Nucleus accumbens (tissue), 56 donors: ENCODE measurements around the gene PINLYP.
"Not testable (repeated sequence)": the region's sequence is repeated elsewhere in the genome, so short reads cannot be mapped to it uniquely, and the experiment has no call there.

Experiments used
- DNase-seq, 56 donors: peaks; one replicate each; lab custom pipeline; 2025; lab: John Stamatoyannopoulos, UW

PINLYP gene

DNA sequence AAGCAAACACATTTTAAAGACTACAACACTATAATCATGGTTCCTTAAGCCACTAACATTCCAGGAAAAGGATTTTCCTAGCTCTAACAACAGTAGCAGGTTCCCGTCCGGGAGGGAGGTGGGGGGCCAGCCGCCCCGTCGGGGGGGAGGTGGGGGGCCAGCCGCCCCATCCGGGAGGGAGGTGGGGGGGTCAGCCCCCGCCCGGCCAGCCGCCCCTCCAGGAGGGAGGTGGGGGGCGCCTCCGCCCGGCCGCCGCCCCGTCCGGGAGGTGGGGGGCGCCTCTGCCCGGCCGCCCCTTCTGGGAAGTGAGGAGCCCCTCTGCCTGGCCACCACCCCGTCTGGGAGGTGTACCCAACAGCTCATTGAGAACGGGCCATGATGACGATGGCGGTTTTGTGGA lies 27.7 kb upstream of the PINLYP start:
- not testable (repeated sequence) for DNase-seq

GRCh38 chr19:43548706-43549105 lies 26.9 kb upstream of the PINLYP start:
- no peak for DNase-seq

GRCh38 chr19:43551399-43552197 lies 24.0 kb upstream of the PINLYP start:
- DNase-seq = no peak

DNA sequence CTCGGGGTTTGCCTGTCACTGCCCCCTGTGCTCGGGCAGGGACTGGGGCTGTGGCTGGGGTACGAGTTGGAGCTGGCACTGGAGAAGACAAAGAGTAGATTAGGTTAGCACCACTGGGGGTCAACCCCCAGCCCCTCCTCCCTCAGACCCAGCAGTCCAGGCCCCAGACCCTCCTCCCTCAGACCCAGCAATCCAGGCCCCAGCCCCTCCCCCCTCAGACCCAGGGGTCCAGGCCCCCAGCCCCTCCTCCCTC lies 23.5 kb upstream of the PINLYP start:
- DNase-seq = no peak

GRCh38 chr19:43552616-43553015 lies 23.0 kb upstream of the PINLYP start:
- DNase-seq = no peak

DNA sequence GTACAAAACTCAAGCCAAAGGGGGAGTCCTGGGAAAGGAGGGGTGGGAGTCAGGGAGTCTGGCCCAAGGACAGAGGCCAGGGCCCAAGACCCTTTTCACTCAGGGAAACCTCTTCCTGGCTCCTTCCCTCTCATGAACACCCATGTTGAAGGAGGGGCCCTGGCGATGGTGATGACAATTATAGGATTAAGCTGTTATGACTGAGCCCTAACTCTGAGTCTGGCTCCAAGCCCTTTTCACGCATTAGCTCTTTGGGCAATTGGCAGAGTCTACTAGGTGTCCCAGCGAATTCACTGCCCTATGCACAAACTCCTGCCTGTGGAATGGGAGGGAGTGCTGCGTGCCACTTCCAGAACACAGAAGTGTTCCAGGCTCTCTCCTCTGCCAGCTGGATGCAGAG lies 21.9 kb upstream of the PINLYP start:
- no peak for DNase-seq

DNA sequence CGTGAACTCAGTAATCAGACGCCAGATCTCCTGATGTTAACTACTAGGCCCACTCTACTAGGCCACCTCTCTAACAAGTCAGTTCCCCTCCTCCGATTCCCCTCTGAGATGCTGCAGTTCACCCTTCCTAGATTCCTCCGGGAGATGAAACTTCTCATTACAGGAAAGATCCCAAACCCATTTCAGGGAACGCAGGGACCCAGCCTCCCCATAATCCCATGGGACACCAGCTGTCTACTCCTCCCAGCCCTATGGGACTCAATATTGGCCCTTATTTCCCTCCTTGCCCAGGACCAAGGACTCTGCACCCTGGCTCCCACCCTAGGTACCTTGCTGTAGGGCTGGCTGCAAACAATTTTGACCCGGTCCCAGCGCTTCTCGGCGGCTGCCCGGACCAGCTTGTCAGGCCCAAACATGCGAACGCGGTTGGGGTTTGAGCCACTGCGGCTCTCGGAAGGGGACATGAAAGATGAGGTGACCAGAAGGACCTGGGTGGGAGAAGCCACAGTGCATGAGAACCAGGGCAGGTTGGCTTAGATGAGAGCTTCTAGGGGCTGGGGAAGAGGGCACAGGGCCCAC lies 21.2 kb upstream of the PINLYP start:
- no peak for DNase-seq

DNA sequence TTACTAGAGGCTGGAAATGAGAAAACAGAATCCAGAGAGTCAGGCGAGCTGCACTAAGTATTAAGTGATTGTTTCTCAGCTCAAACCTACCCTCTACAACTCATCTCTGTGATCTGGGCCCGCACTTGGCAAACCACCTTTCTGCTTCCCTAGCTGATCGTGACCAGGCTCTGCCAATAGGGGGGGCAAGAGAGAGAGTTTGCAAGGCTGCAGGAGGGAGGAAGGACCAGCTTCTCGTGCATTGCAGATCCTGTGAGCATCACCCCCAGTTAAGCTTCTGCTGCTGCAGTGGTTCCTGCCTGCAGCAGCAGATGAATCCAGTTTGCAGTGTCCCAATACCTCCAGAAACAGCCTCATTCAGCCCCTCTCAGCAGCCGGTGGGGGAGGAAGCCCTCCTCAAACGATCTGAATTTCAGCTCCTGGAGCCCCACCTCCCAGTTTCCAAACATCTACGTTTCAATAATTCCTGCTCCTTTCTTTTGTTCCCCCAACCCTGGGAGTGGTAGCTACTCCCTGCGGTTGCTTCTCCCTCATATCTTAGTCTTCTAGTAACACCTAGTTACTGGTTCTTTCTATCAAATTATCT lies 20.3 kb upstream of the PINLYP start:
- peak in 50 of 56 donors; percentile 14 to 90 (median 59) for DNase-seq

GRCh38 chr19:43560687-43561086 lies 14.9 kb upstream of the PINLYP start:
- no peak for DNase-seq

- no peak for DNase-seq
Measured at GRCh38 chr19:43561139-43561970, 14.2 kb upstream of the PINLYP start.

DNA sequence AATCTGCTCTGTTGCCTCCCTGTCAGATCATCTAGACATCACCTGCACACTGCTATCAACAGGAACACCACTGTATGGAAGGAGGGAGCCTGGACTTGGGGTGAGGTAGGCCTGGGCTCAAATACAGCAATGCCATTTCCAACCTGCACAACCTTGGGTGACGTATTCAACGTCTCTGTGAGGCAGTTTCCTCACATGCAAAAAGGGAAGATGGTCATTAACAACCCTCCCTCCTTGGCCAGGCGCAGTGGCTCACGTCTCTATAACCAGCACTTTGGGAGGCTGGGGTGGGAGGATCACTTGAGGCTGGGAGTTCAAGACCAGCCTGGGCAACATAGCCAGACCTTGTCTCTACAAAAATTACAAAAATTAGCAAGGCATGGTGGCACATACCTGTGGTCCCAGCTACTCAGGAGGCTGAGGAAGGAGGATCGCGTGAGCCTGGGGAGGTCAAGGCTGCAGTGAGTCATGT lies 13.3 kb upstream of the PINLYP start:
- no peak for DNase-seq

DNA sequence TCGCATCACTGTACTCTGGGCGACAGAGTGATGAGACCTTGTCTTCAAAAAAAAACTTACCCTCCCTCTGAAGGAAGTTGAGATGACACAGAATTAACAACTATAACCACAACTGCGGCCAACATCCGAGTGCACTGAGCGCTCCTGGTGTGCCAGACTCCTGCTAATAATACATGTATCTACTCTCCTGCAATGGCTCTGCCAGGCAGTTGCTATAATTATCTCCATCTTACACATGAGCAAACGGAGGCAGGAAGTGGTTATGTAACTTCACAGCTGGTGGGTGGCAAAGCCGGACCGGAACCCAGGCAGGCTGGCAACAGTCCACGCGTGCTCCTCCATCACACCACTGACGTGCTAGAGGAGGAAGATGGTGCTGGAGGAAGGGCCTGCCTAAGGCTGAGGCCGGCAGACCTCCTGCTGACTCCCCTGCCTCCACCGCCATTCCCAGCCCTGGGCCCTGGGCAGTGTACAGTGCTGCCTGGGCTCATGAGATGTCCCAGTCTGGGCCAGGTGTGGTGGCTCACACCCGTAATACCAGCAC lies 12.8 kb upstream of the PINLYP start:
- DNase-seq = peak in 52 of 56 donors; percentile 9 to 75 (median 38)

DNA sequence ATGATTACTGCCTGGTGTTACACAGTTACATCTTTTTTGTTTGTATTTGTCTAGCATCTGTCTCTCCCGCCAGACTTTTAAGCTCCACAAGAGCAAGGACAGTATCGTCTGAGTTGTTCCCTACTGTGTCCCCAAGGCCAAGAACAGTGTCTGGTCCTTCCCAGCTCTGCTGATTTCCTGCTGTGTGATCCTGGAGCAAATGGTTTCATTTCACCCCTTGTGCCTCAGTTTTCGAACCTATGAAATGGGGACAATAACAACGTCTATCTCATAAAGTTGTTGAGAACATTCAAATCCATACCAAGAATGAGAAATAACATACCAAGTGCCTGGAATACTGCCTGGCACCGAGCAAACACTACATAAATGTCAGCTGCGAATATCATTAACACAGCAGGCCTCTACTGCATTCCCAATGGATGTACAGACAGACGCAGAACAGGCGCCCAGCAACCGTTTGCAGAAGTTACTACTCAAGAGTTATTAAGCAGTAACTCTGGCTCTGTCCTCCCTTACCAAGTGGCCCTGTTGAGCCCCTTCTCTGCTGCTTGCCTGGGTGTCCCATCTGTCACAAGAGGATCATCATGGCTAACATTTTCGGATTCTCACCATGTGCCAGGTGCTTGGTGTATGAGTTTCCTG lies 11.7 kb upstream of the PINLYP start:
- DNase-seq = no peak

GRCh38 chr19:43564800-43565199 lies 10.8 kb upstream of the PINLYP start:
- DNase-seq = no peak

- no peak for DNase-seq
Measured at GRCh38 chr19:43569657-43570056, 5.9 kb upstream of the PINLYP start.

GRCh38 chr19:43570174-43570791 lies 5.3 kb upstream of the PINLYP start:
- no peak for DNase-seq

DNA sequence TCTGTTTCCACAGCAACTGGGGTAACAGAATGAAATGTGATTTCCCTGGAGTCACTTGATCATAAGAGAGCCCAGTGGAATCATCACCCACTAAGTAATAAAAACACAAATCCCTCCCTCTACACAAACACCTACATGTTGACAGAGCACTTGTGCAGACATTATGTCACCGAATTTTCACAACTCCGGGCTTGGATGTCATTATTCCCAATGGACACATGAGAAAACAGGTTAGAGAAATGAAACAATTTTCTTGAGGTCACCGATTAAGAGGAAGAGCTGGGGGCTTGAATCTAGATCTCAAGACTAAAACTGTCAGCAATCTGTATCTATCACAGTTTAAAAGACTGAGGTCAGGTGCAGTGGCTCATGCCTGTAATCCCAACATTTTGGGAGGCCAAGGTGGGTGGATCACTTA lies 3.4 kb upstream of the PINLYP start:
- no peak for DNase-seq

DNA sequence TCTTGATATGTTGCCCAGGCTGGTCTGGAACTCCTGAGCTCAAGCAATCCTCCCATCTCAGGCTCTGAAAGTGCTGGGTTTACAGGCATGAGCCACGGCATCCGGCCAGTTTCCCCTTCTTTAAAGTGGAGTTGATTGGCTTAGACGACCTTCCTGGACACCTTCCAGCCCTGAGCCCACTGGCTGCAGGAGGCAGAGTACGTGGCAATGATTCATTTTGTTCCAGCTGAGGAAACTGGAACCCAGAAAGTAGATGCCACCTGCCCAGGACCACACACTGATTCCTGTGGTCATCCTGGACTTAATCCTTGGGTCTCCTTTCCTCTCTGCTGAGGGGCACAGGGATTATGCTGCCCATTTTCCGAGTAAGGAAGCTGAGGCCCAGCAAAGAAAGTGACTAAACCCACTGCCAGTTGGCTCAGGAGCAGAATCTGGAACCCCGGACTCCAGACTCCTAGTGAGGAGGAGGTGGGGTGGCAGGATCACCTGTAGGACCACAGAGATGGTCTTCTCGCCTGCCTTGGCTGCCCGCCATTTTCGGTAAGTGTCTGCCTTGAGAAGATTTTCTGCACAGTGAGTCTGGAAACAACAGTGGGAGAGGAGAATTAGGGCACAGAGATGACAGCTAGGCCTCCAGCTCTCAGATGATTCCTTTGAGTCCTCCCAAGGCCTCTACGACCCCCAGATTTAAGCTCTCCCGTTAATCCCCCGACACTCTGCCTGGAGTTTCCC lies 1.0 kb upstream of the PINLYP start:
- DNase-seq = no peak
